NT2/D1 (cell line): ENCODE measurements around the gene PSMD1.

Source experiments
- SUZ12 ChIP-seq: IDR thresholded peaks from 2 replicates; pipeline ENCODE4 v1.6.1; 2011; ENCODE audit not compliant: insufficient read length, insufficient read depth; ENCODE audit errors: extremely low read depth
- YY1 ChIP-seq: IDR thresholded peaks from 2 replicates; pipeline ENCODE4 v1.6.1; 2011; ENCODE audit not compliant: insufficient read length, insufficient read depth
- ZNF274 ChIP-seq: IDR thresholded peaks from 2 replicates; pipeline ENCODE4 v1.6.1; 2011; ENCODE audit warnings: mild to moderate bottlenecking, low read depth, low read length

GRCh38 chr2:231170055-231170454, 113.4 kb downstream of the PSMD1 start:
- TF ChIP-seq SUZ12 (no peak), YY1 (no peak), ZNF274 (no peak)
